Memory B cell (primary cell): ENCODE results near the gene ALDH1L1.
A peak's percentile ranks its signal among the peaks of the same experiment; 100 is the strongest.

Experiments used
- ATAC-seq: fragments of 150-1000 bp; cut with Tn5 transposase; 2 replicates; pipeline ENCODE4 v1.10.0; 2021; ENCODE audit warnings: low read depth, mild to moderate bottlenecking, moderate library complexity
- DNase-seq, 2 donors: peaks; one replicate each; pipeline ENCODE4 v3.0.0; 2022; ENCODE audit warnings: low spot score in 2 of 2
- H3K27ac Mint-ChIP-seq: one replicate; pipeline ENCODE4 v1.8.0; 2022; ENCODE audit warnings: mild to moderate bottlenecking, moderate library complexity, mixed read lengths
- H3K27me3 Mint-ChIP-seq: one replicate; pipeline ENCODE4 v1.8.0; 2022; ENCODE audit warnings: mixed read lengths
- H3K36me3 Mint-ChIP-seq: one replicate; pipeline ENCODE4 v1.8.0; 2022; ENCODE audit warnings: mild to moderate bottlenecking, mixed read lengths
- H3K4me1 Mint-ChIP-seq: one replicate; pipeline ENCODE4 v1.8.0; 2022; ENCODE audit warnings: mixed read lengths
- H3K4me3 Mint-ChIP-seq: one replicate; pipeline ENCODE4 v1.8.0; 2022; ENCODE audit warnings: mild to moderate bottlenecking, moderate library complexity, mixed read lengths
- H3K9me3 Mint-ChIP-seq: one replicate; pipeline ENCODE4 v1.8.0; 2022; ENCODE audit warnings: mixed read lengths

ALDH1L1 gene

DNA sequence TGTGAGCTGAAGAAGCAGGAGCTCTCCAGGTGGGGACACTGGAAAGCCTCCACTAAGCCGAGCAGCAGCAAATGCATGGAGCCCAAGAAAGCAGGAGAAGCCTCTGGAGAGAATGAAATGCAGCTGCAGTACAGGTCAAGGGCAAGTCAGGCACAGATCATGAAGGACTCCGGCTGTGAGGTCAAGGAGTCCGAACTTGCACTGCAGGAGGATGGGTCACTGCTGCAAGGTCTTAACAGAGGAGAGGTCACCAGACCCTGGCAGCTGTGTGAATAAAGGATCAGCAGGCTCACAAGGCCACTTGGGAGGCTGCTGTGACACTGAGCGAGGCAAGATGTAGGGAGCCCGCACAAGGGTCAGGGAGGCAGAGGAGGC lies 71.7 kb downstream of the ALDH1L1 start:
- Mint-ChIP-seq H3K4me3 (no peak overlapping the region), H3K9me3 (no peaks in the 10 kb centered on the region), H3K27ac (no peak overlapping the region), H3K27me3 (no peaks in the 10 kb centered on the region), H3K36me3 (no peaks in the 10 kb centered on the region), H3K4me1 (no peaks in the 10 kb centered on the region)
- no peak for DNase-seq
- ATAC-seq: no peak

DNA sequence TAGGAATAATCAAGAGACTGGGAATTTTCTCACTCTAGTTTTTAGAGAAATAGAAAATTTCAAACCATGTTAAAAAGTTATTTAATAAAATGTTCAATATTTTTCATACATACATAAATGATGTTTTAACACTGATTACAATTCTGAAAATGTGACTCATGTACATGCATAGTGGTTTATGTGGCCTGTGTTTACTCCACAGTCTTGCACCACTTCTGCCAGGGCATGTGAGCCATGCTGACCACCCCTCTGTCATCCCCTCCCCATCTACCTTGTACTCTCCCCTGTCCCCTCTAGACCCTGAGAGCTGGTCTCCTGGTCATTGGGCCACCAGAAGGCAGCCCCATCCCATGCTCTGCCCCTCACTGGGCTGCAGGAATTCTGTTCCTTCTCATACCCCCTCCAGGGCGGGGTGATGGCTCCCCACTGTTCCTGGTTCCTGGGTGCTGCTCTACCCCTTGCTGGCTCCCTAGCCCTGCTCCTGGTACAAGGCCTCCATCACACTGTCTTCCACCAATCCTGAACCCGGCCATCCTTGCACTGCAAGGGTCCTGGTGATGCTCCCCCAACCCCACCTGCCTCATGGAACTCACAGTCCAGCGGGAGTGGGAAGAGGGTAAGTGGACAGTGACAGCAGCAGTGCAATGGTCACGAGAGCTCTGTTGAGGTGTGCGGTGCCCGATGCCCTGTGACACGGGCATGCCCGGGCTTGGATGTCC lies 72.3 kb downstream of the ALDH1L1 start:
- DNase-seq (no peak), ATAC-seq (no peak)
- H3K4me3 Mint-ChIP-seq: no peak overlapping the region
- H3K9me3 Mint-ChIP-seq: no peaks in the 10 kb centered on the region
- H3K4me1 Mint-ChIP-seq: no peaks in the 10 kb centered on the region
- peaks cover 3% of the 10 kb centered on the region for H3K27me3 Mint-ChIP-seq
- H3K27ac Mint-ChIP-seq: no peak overlapping the region
- no peaks in the 10 kb centered on the region for H3K36me3 Mint-ChIP-seq

DNA sequence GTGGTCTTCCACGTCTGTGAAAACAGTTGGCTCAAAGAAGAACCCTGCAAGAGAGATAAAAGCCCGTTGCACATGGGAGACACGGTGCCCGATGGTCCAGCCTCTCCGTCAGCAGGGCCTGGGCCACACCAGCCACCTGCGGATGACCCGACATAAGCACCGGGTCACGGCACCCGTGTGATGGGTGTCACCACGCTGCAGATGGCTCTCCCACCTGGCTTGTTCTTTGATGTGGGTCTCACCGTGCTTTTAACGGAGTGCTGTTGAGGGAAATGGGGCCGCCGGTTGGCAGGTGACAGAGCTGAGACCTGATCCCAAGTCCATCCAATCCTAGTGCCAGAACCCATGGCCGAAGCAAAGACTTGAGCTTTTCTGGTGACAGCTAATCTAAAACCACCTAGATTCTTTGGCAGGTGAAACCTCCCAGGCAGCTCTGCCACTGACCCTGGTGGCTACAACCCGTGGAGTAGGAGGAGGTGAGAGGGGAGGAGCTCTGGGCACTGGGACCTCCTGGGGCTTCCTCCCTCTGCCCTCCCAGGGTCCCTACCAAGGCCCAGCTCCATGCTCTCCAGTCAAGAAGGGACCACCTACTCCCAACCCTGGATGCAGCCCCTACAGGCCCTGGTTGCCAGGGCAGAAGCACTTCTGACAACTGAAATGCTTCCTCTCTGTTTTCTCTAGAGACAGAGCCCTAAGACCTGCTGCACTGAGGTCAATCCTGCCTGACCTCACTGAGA lies 73.0 kb downstream of the ALDH1L1 start:
- Mint-ChIP-seq H3K9me3 (no peaks in the 10 kb centered on the region), H3K27me3 (peaks cover 4% of the 10 kb centered on the region), H3K4me1 (no peaks in the 10 kb centered on the region), H3K4me3 (no peak overlapping the region), H3K36me3 (no peaks in the 10 kb centered on the region), H3K27ac (no peak overlapping the region)
- no peak for ATAC-seq
- no peak for DNase-seq

DNA sequence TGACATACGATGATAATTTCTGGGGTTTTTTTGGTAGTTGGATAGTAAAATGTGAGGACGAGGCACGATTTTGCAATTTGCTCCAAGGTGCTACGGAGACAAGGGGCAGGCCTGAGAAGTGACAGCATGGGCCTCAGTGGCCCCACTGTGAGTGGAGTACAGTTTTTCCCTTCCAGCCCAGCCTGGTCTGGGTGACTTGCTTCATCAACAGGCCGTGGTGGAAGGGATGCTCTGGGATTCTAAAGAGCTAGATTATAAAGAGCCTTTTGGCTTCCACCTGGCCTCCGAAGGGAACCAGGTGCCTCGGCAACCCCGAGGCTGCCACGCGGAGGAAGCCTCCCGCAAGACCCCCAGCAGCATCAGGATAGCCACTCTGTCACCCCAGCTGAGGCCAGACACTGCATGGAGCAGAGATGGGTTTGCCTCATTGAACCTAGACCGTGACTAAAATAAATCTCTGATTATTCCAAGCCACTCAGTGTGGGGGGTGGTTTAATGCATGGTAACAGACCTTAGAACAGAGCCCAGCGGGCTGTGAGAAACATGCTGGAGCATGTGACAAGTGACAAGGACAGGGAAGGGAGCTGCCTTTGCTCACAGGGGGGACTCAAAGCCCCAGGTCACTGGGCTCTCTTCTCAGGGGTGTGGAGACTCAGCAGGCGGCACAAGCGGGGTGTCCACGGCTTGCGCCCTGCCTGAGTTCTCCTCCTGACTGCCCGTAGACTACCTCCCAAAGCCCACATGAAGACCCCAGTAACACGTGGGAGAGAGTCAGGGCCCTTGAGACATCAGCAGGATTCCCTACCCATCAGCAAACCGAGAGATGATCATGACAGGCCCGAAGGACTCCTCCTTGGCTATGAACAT lies 73.8 kb downstream of the ALDH1L1 start:
- H3K27me3 Mint-ChIP-seq: peaks cover 8% of the 10 kb centered on the region
- H3K27ac Mint-ChIP-seq: no peak overlapping the region
- H3K36me3 Mint-ChIP-seq: no peaks in the 10 kb centered on the region
- no peak overlapping the region for H3K4me3 Mint-ChIP-seq
- H3K9me3 Mint-ChIP-seq: no peaks in the 10 kb centered on the region
- ATAC-seq: no peak
- DNase-seq: no peak
- H3K4me1 Mint-ChIP-seq: no peaks in the 10 kb centered on the region

DNA sequence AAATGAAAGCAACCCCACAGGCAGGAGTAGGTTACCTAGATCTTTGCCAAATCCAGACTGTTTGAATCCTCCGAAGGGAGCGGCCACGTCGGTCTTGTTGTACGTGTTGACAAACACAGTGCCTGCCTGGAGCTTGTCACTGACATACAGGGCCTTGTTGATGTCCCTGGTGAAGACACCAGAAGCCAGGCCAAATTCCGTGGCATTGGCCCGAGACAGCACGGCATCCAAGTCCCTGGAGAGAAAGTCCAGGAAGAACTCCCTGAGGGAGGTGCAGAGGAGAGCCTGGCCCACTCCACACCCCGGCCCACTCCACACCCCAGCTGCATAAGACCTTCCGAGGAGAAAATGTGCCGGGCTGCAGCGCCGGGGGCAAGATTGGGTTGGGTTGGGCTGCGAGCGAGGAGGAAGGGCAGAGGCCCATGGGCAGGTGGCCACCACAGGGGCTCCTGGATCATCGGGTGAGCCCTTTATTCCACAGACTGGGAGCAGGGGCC lies 74.6 kb downstream of the ALDH1L1 start:
- no peak for ATAC-seq

DNA sequence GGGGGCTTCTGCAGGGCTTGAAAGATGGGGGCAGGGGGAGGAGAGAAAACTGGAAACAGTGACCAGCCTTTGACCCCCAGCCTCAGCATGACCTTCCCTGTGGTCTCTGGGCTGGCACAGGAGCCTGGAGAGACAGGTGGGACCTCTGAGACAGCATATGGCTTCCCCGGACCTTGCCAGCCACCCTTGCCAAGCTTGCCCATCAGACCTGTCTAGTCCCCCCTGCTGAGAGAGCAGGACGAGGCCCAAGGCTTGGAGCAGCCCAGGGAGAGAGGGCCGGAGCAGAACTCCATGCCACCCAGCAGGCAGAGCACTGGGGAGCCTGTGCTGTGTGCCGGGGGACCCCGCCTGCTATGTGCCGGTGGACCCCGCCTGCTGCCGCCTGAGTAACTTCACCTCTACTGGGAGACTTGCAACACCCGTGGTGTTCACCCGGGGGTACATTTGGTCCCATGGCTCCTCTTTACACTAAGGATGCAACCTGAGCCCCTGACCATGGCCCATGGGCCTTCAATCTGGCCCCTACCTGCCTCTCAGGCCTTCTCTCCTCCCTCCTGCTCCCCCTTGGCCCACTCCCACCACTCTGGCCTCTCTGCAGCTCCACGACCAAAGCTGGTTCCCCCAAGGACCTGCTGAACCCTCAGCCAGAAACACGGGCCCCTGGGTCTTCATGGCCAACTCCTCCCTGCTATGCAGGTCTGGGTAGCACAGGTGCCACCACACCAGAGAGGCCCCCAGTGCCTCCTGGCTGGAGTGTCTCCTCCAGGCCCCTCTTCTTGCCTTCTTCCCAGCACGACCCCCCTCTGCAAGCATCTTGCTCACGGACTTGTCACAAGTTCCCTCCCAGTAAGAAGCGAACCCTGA lies 75.4 kb downstream of the ALDH1L1 start:
- no peaks in the 10 kb centered on the region for H3K9me3 Mint-ChIP-seq
- no peak overlapping the region for H3K4me3 Mint-ChIP-seq
- H3K27ac Mint-ChIP-seq: no peak overlapping the region
- H3K4me1 Mint-ChIP-seq: peaks cover 3% of the 10 kb centered on the region
- no peaks in the 10 kb centered on the region for H3K36me3 Mint-ChIP-seq
- DNase-seq (no peak), ATAC-seq (no peak)
- peaks cover 13% of the 10 kb centered on the region for H3K27me3 Mint-ChIP-seq

More for the DNA sequence above, 74.6 kb downstream of the ALDH1L1 start:
- DNase-seq: no peak
- no peak overlapping the region for H3K4me3 Mint-ChIP-seq
- no peaks in the 10 kb centered on the region for H3K36me3 Mint-ChIP-seq
- no peaks in the 10 kb centered on the region for H3K9me3 Mint-ChIP-seq
- peaks cover 3% of the 10 kb centered on the region for H3K4me1 Mint-ChIP-seq
- peaks cover 10% of the 10 kb centered on the region for H3K27me3 Mint-ChIP-seq
- H3K27ac Mint-ChIP-seq: no peak overlapping the region

- DNase-seq (no peak), ATAC-seq (no peak)
- Mint-ChIP-seq H3K4me1 (peaks cover 3% of the 10 kb centered on the region), H3K36me3 (no peaks in the 10 kb centered on the region), H3K4me3 (no peak overlapping the region), H3K27ac (no peak overlapping the region), H3K9me3 (no peaks in the 10 kb centered on the region), H3K27me3 (peaks cover 13% of the 10 kb centered on the region)
These were observed 76.3 kb downstream of the ALDH1L1 start for GRCh38 chr3:126104028-126104635.

GRCh38 chr3:126103121-126104027 lies 77.0 kb downstream of the ALDH1L1 start:
- Mint-ChIP-seq H3K27ac (no peak overlapping the region), H3K4me3 (no peak overlapping the region), H3K4me1 (peaks cover 3% of the 10 kb centered on the region), H3K36me3 (no peaks in the 10 kb centered on the region), H3K27me3 (peaks cover 13% of the 10 kb centered on the region), H3K9me3 (no peaks in the 10 kb centered on the region)
- ATAC-seq (no peak), DNase-seq (no peak)

- ATAC-seq (no peak), DNase-seq (no peak)
- Mint-ChIP-seq H3K4me3 (no peak overlapping the region), H3K36me3 (peaks cover under 1% of the 10 kb centered on the region), H3K27me3 (peaks cover 13% of the 10 kb centered on the region), H3K4me1 (peaks cover 3% of the 10 kb centered on the region), H3K9me3 (peaks cover 2% of the 10 kb centered on the region), H3K27ac (no peak overlapping the region)
These were observed 77.8 kb downstream of the ALDH1L1 start for GRCh38 chr3:126102530-126102951.

DNA sequence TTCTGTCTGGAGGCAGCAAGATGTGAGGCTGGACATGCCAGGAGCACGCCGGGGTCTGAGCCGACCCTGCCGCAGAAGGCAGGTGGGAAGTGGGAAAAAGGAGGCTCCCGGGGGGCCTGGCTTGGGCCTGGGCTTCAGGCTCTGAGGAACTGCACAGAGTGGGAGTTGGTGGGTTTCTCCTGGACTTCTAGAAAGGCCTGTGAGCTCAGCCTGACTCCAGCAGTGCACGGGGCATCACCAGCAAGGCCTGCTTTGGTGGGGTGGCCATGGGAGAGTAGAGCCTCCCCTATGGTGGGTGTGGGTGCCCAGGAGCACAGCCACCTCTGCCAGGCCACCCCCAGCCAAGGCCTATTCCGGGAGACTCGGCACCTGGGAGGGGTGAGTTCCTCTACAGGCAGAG lies 78.4 kb downstream of the ALDH1L1 start:
- H3K4me3 Mint-ChIP-seq: no peak overlapping the region
- H3K36me3 Mint-ChIP-seq: peaks cover 1% of the 10 kb centered on the region
- ATAC-seq: no peak
- no peak for DNase-seq
- peaks cover 2% of the 10 kb centered on the region for H3K9me3 Mint-ChIP-seq
- peaks cover 3% of the 10 kb centered on the region for H3K4me1 Mint-ChIP-seq
- peaks cover 13% of the 10 kb centered on the region for H3K27me3 Mint-ChIP-seq
- H3K27ac Mint-ChIP-seq: no peak overlapping the region

DNA sequence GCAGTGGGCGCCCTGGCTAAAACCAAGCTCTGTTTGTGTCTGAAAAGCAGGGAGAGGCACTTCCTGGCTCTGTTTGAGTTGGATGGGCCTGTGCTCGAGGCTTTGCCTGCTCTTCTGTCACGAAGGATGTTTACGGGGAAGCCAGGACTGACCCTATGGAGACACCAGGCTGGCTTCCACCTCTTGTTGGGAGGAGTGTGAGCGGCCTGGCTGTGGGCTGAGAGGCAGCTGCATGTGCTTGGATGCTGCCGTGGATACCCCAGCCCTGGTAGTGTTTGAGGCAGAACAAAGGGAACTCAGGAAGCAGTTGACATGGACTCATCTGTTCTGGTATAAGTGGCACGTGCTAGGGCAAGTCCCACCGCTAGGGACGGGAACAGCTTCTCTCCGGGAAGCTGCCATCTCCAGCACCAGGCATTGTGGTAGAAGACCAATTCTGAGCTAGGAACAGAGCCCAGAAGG lies 78.8 kb downstream of the ALDH1L1 start:
- no peak overlapping the region for H3K4me3 Mint-ChIP-seq
- peaks cover 3% of the 10 kb centered on the region for H3K4me1 Mint-ChIP-seq
- H3K36me3 Mint-ChIP-seq: peaks cover 1% of the 10 kb centered on the region
- no peak overlapping the region for H3K27ac Mint-ChIP-seq
- ATAC-seq (no peak), DNase-seq (no peak)
- H3K9me3 Mint-ChIP-seq: peaks cover 5% of the 10 kb centered on the region
- H3K27me3 Mint-ChIP-seq: peaks cover 13% of the 10 kb centered on the region

DNA sequence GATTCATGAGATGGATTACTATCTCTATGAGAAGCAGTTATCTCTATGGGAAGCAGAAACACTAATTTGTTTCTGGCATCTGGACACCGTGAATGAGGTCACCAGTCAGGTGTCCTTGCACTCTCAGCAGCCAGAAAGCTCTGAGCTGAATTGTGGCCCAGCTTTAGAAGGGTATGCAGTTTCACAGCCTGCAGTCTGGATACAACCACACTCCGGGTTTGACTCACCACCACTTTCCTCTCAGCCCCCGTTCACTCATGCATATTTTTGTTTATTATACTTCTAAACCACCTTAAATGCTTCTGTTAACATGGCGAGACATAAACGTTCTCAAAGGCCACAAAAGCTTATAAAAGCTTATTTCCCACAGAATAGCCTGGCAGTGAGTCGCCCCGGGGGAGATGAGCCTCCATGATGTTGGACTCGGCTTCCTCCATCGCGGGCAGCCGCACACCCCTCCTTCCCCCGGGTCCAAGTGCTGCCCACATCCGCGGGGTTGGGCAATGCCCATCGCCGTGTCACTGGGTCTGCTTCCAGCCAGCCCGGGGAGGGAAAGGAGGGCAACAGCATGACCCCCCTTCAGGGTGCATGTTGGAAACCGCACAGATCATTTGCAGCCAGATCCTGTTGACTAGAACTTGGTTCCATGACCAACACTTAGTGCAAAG lies 79.6 kb downstream of the ALDH1L1 start:
- Mint-ChIP-seq H3K27me3 (peaks cover 13% of the 10 kb centered on the region), H3K27ac (no peak overlapping the region), H3K4me1 (peaks cover 3% of the 10 kb centered on the region), H3K36me3 (peaks cover 1% of the 10 kb centered on the region), H3K9me3 (peaks cover 6% of the 10 kb centered on the region), H3K4me3 (peak overlapping the region; percentile 53)
- DNase-seq (no peak), ATAC-seq (no peak)
